Hepatocyte (in vitro differentiated cells): ENCODE measurements around the gene MT1G. TPM values are rescaled to one million over a fixed set of nuclear protein-coding genes. Genes with fewer than 3 reads are reported as not detected.
"Not testable (repeated sequence)": the region's sequence is repeated elsewhere in the genome, so short reads cannot be mapped to it uniquely, and the experiment has no call there.

ENCODE experiments used
- DNase-seq: peaks from one replicate; pipeline ENCODE4 v3.0.0-alpha.2; 2016; ENCODE audit warnings: low spot score
- H2AFZ ChIP-seq: fragments of 200-600 bp; sonication (generic); 2 replicates; pipeline ENCODE4 v1.6.0; 2016; ENCODE audit warnings: antibody characterized with exemption, mild to moderate bottlenecking
- H3K27ac ChIP-seq: fragments of 200-600 bp; sonication (generic); 2 replicates; pipeline ENCODE4 v1.5.1; 2016; ENCODE audit warnings: mild to moderate bottlenecking
- H3K27me3 ChIP-seq: fragments of 200-600 bp; sonication (generic); 2 replicates; pipeline ENCODE4 v1.6.1; 2016
- H3K36me3 ChIP-seq: fragments of 200-600 bp; sonication (generic); replicated peaks from 2 replicates; pipeline ENCODE4 v1.5.1; 2016; ENCODE audit warnings: low read depth; ENCODE audit not compliant: insufficient read depth
- H3K4me1 ChIP-seq: fragments of 200-600 bp; sonication (generic); 2 replicates; pipeline ENCODE4 v1.5.1; 2016; ENCODE audit warnings: mild to moderate bottlenecking, moderate library complexity; ENCODE audit not compliant: insufficient read depth
- H3K4me2 ChIP-seq: fragments of 200-600 bp; sonication (generic); 2 replicates; pipeline ENCODE4 v1.6.0; 2016
- H3K4me3 ChIP-seq: fragments of 200-600 bp; sonication (generic); 2 replicates; pipeline ENCODE4 v1.5.1; 2016; ENCODE audit warnings: mild to moderate bottlenecking
- H3K79me2 ChIP-seq: fragments of 200-600 bp; sonication (generic); 2 replicates; pipeline ENCODE4 v1.6.0; 2017; ENCODE audit warnings: mild to moderate bottlenecking
- H3K9me2 ChIP-seq: fragments of 200-600 bp; sonication (generic); replicated peaks from 2 replicates; pipeline ENCODE4 v1.6.0; 2017; ENCODE audit warnings: mild to moderate bottlenecking; ENCODE audit not compliant: insufficient read depth
- H3K9me3 ChIP-seq: fragments of 200-600 bp; sonication (generic); 2 replicates; pipeline ENCODE4 v1.5.1; 2016; ENCODE audit warnings: low read depth, mild to moderate bottlenecking
- H4K20me1 ChIP-seq: fragments of 200-600 bp; sonication (generic); 2 replicates; pipeline ENCODE4 v1.6.0; 2016; ENCODE audit warnings: mild to moderate bottlenecking; ENCODE audit not compliant: insufficient read depth, poor library complexity, severe bottlenecking
- EZH2 ChIP-seq: fragments of 200-600 bp; sonication (generic); IDR thresholded peaks from 2 replicates; pipeline ENCODE4 v1.6.1; 2016; ENCODE audit warnings: antibody characterized with exemption, mild to moderate bottlenecking, borderline replicate concordance
- EZH2phosphoT487 ChIP-seq: fragments of 200-600 bp; sonication (generic); IDR thresholded peaks from one replicate; pipeline ENCODE4 v1.6.1; 2018; ENCODE audit warnings: antibody characterized with exemption, mild to moderate bottlenecking, low read depth, moderate library complexity; ENCODE audit not compliant: unreplicated experiment, severe bottlenecking
- WGBS: methylation state at CpG from one replicate; pipeline ENCODE4 v1.1.6; 2016; ENCODE audit warnings: low lambda C conversion rate; ENCODE audit errors: missing lambda C conversion rate; 5-methylcytosine and 5-hydroxymethylcytosine counted together
- polyA plus RNA-seq: library from polyadenylated mRNA; unstranded; fragments of >200 nt; fragmentation: Nextera tagmentation; extraction: Ambion mirVana; gene quantifications from 2 replicates; pipeline ENCODE4 v1.2.1, GENCODE V29; 2016
- total RNA-seq: library from RNA; depleted of rRNA; stranded (reverse); fragments of >200 nt; gene quantifications from 2 replicates; pipeline ENCODE4 v1.2.3, GENCODE V29; 2014
- TF ChIP-seq, protein P1 (sequence below): fragments of 200-600 bp; sonication (generic); IDR thresholded peaks from 2 replicates; pipeline ENCODE4 v1.5.1; 2016; ENCODE audit warnings: antibody characterized with exemption, mild to moderate bottlenecking; ENCODE audit not compliant: poor library complexity

The MT1G gene
- total and polyA plus RNA-seq, 2 experiments from 2014 or later: 44.5 to 64.1 TPM

DNA sequence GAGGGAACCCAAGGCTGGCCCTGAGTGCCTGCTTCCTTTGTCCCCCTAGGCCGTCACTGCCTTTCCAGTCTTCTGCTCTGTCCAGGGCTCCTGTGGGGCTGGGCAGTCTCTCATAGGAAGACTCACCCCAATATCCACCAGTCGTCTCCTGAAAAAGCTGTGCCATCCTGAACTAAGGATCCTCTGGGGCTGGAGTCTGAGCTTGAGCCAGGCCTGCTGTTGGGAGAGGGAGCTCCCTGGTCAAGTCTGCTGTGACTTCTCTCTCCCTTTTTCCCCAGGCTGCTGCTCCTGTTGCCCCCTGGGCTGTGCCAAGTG is 2.7 kb upstream of the MT1G start:
- Histone ChIP-seq H3K79me2 (no peaks in the 10 kb centered on the region), H3K4me1 (no peaks in the 10 kb centered on the region), H3K9me3 (no peaks in the 10 kb centered on the region), H3K27me3 (peaks cover 96% of the 10 kb centered on the region), H2AFZ (no peak overlapping the region), H3K4me2 (no peak overlapping the region), H4K20me1 (no peaks in the 10 kb centered on the region), H3K4me3 (no peak overlapping the region), H3K27ac (no peak overlapping the region), H3K36me3 (no peaks in the 10 kb centered on the region), H3K9me2 (no peaks in the 10 kb centered on the region)
- 58% methylated on average over 2 of the region's 2 CpGs for WGBS
- DNase-seq: no peak
- peak; percentile 38 for TF ChIP-seq EZH2
- TF ChIP-seq, protein P1, sequence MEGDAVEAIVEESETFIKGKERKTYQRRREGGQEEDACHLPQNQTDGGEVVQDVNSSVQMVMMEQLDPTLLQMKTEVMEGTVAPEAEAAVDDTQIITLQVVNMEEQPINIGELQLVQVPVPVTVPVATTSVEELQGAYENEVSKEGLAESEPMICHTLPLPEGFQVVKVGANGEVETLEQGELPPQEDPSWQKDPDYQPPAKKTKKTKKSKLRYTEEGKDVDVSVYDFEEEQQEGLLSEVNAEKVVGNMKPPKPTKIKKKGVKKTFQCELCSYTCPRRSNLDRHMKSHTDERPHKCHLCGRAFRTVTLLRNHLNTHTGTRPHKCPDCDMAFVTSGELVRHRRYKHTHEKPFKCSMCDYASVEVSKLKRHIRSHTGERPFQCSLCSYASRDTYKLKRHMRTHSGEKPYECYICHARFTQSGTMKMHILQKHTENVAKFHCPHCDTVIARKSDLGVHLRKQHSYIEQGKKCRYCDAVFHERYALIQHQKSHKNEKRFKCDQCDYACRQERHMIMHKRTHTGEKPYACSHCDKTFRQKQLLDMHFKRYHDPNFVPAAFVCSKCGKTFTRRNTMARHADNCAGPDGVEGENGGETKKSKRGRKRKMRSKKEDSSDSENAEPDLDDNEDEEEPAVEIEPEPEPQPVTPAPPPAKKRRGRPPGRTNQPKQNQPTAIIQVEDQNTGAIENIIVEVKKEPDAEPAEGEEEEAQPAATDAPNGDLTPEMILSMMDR: no peak
- no peak for TF ChIP-seq EZH2phosphoT487

DNA sequence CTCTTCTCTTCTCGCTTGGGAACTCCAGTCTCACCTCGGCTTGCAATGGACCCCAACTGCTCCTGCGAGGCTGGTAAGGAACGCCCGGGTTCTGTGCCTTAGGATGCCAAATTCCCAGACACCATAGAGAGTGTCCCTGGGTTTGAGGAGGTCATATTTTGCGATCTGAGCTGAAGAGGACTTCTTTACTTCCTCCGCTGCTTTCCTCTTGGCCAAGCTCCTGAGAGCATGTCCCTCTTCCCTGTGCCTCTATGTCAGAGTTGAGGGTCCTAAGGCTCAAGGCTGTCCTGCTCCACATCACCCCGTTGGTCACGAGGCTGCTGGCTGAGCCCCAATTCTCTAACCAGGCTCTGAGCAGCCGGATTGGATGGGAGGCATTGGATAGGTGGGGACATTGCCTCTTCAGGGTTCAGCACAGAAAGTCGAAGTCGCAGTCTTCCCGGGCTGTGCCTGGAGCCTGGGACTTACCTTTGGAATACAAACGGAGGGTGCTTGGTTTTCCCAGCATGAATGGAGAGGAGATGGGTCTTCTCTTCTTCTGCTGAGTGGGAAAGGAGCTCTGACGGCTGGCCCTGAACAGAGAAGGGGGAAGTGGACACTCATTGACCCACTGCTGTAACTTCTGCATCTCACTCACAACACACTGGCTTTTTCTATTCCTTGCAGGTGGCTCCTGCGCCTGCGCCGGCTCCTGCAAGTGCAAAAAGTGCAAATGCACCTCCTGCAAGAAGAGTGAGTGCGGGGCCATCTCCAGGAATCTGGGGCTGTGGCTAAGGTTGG is 2.2 kb upstream of the MT1G start:
- Histone ChIP-seq H3K9me3 (no peaks in the 10 kb centered on the region), H3K36me3 (no peaks in the 10 kb centered on the region), H4K20me1 (no peaks in the 10 kb centered on the region), H3K4me1 (no peaks in the 10 kb centered on the region), H3K9me2 (no peaks in the 10 kb centered on the region), H3K79me2 (no peaks in the 10 kb centered on the region), H3K27me3 (peaks cover 96% of the 10 kb centered on the region), H3K4me3 (no peak overlapping the region), H3K4me2 (no peak overlapping the region), H2AFZ (no peak overlapping the region), H3K27ac (no peak overlapping the region)
- WGBS: 31% methylated on average over 19 of the region's 19 CpGs
- DNase-seq: no peak
- TF ChIP-seq EZH2phosphoT487 (no peak), EZH2 (no peak)
- TF ChIP-seq, protein P1: no peak

DNA sequence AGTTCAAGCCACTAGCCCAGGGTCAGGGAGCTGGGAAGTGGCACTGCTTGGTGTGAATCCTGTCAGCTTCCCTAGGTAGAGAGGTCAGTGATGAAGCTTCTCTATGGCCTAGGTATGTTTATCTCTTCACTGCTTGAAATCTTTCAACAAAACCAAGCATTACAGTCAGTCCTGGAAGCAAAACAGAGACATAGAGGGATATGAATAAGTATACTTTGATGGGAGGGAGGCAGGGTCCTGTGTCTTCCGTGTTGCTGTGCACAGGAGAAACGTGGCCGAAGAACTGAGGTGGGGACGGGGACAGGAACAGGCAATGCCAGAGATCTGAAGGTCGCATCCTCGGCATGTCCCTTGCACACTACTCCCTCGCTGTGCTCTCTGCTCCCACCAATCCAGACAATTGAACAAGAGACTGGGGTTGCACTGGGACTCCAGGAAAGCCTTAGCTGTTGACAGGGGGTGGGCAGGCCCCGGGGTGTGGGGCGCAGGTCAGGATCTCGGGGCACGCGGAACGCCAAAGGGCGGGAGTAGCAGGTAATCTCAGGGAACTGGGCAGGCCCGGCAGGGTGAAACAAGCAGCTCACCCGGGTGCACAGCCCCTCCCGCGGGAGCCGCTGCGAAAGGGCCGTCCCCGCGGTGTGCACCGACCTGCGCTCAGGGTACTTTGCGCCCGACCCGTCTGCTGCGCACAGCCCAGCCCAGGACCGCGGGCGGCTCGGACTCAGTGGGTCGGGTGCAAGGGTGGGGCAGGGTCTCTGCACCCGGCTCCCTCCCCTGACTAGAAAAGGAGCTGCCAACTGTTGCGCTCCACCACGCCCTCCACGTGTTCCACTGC is 1.4 kb upstream of the MT1G start, which contains the start of gene MT1H:
TSS of gene MT1H (plus strand) at position 810 of the 835 bp plus-strand sequence. CDS start 71 bp downstream, outside the sequence.
- H4K20me1 ChIP-seq: no peaks in the 10 kb centered on the region
- 25% methylated on average over 38 of the region's 38 CpGs for WGBS
- H3K4me2 ChIP-seq: no peak within 1 kb of the TSS
- no peaks in the 10 kb centered on the region for H3K4me1 ChIP-seq
- no peak within 1 kb of the TSS for H3K4me3 ChIP-seq
- no peak within 1 kb of the TSS for H2AFZ ChIP-seq
- H3K79me2 ChIP-seq: no peaks in the 10 kb centered on the region
- no peaks in the 10 kb centered on the region for H3K9me3 ChIP-seq
- TF ChIP-seq EZH2phosphoT487: no peak
- TF ChIP-seq, protein P1: no peak
- peak; percentile 64 for TF ChIP-seq EZH2
- H3K36me3 ChIP-seq: no peaks in the 10 kb centered on the region
- no peaks in the 10 kb centered on the region for H3K9me2 ChIP-seq
- peaks cover 99% of the 10 kb centered on the region for H3K27me3 ChIP-seq
- DNase-seq: no peak
- H3K27ac ChIP-seq: no peak within 1 kb of the TSS

DNA sequence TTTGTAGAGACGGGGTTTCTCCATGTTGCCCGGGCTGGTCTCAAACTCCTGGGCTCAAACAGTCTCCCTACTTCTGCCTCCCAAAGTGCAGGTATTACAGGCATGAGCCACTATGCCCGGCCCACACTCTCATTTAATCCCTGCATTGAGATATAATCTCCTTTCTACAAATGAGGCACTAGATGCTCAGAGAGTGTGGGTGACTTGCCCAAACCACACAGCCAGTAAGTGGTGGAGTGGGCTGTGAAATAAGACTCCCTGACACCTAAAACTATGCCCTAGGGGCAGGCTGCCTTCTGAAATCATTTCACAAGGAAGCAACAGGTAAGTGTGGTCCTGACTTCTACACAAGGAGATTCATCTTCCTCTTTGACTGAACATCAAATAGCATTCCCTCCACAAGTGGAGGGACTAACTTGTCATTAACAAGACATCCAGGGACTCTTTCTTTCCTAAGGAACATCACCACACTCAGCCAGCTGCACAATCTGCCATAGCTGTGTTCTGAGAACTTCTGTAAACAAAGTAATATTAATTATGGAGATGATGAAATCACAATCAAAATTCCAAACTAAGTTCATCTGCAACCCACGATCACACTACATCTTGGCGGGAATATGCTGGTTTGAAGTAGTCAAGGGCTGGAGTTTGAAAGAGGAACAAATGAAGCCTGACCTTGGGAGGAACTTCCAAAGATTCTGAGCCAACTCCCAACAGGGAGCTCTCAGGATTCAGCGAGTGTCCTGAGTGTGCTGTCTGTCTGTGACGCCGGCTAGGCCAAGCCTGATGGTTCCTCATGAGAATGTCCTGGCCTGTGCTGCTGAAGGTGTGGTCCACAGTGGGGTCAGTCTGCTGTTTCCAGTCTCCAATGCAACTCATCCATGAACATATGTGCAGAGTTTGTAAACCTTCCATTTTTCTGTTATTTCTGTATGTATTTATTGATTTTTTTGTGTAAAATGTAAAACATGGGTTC is 2.3 kb downstream of the MT1G start:
- H3K9me2 ChIP-seq, H2AFZ ChIP-seq, H4K20me1 ChIP-seq, H3K27ac ChIP-seq, H3K4me1 ChIP-seq, H3K4me3 ChIP-seq, H3K36me3 ChIP-seq, H3K9me3 ChIP-seq, H3K79me2 ChIP-seq, DNase-seq, H3K4me2 ChIP-seq: not testable (repeated sequence)
- peaks cover 100% of the 10 kb centered on the region for H3K27me3 ChIP-seq
- 61% methylated on average over 8 of the region's 8 CpGs for WGBS
